ENCODE results near the gene ZNF436.

DNA sequence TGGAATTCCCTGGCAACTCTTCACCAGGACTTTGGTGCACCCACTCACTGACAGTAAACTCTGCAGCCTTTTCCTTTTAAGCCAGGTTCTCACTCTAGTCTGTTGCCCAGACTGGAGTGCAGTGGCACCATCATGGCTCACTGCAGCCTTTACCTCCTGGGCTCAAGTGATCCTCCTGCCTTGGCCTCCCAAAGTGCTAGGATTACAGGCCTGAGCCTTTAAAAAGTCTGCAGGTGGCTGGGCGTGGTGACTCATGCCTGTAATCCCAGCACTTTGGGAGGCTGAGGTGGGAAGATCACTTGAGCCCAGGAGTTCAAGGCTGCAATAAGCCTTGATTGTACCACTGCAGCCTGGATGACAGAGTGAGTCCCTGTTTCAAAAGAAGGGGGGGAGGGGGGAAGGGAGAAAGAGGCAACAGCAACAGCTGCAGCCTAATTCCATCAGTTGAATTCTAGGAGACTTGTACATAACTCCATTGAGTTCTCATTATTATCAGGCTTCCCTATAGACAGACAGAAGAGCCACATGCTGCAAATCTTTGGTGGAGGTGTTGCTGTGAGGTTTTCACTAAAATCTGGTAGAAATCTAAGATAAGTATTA is 17.4 kb downstream of the ZNF436 start:
- no peak for TF ChIP-seq EZH2 (IDR thresholded peaks at IDR 0.05; ENCODE audit: borderline replicate concordance, low read depth, low read length, severe bottlenecking)
- TF ChIP-seq CTCF (IDR thresholded peaks at IDR 0.05; ENCODE audit: extremely low read depth in 1 of 2, insufficient read depth in 1 of 2, low read depth in 1 of 2, low read length in 2 of 2) = no peak
- TF ChIP-seq POLR2A (IDR thresholded peaks at IDR 0.05; ENCODE audit: low read depth, low read length) = no peak
- TF ChIP-seq POLR2AphosphoS5 (IDR thresholded peaks at IDR 0.05; ENCODE audit: insufficient read depth, low read depth, low read length) = no peak
- no peak for TF ChIP-seq FOS (IDR thresholded peaks at IDR 0.05; ENCODE audit: borderline replicate concordance, insufficient read depth, low read length)
- no peak for TF ChIP-seq MAX (IDR thresholded peaks at IDR 0.05; ENCODE audit: insufficient read depth, insufficient read length)
- TF ChIP-seq JUN (IDR thresholded peaks at IDR 0.05; ENCODE audit: borderline replicate concordance, insufficient read depth, insufficient read length, low read depth) = no peak
- TF ChIP-seq GATA2 (IDR thresholded peaks at IDR 0.05; ENCODE audit: insufficient read depth, insufficient read length, low read depth, low read length) = no peak
- TF ChIP-seq MYC (IDR thresholded peaks at IDR 0.05; ENCODE audit: low read depth, low read length) = no peak
